CD14-positive monocyte (primary cell): Measurements from ENCODE around the gene MCRIP1. TPM values are rescaled to one million over a fixed set of nuclear protein-coding genes. Genes with fewer than 3 reads are reported as not detected.

Source experiments
- DNase-seq, 3 donors: peaks; one replicate each; pipeline ENCODE4 v3.0.0-alpha.2; 2011 to 2022
- H2AFZ ChIP-seq: 2 replicates; pipeline ENCODE4 v1.6.0; 2012; ENCODE audit warnings: mild to moderate bottlenecking, low read depth, low read length, inconsistent platforms; ENCODE audit not compliant: insufficient read depth, poor library complexity, severe bottlenecking
- H3K27ac ChIP-seq, 2 donors: 1 replicate in 1 of 2; 2 replicates in 1 of 2; pipeline ENCODE4 v1.5.1; 2012 to 2013; ENCODE audit warnings: low read length in 2 of 2, control low read depth in 1 of 2, inconsistent platforms in 1 of 2, low read depth in 1 of 2, mild to moderate bottlenecking in 1 of 2
- H3K27me3 ChIP-seq, 2 donors: one replicate each; pipeline versions ENCODE4 v1.6.0 to v1.6.1; 2011 to 2013; ENCODE audit warnings: low read length in 2 of 2; ENCODE audit not compliant: control insufficient read depth in 2 of 2, insufficient read depth in 2 of 2
- H3K36me3 ChIP-seq, 2 donors: replicated peaks in 1 of 2; 1 replicate in 1 of 2; 2 replicates in 1 of 2; pipeline versions ENCODE4 v1.5.1 to v1.6.1; 2012 to 2013; ENCODE audit warnings: low read length in 2 of 2, control low read depth in 1 of 2, inconsistent platforms in 1 of 2, mild to moderate bottlenecking in 1 of 2; ENCODE audit not compliant: insufficient read depth in 2 of 2, control insufficient read depth in 1 of 2
- H3K4me1 ChIP-seq, 2 donors: 1 replicate in 1 of 2; 2 replicates in 1 of 2; pipeline versions ENCODE4 v1.5.1 to v1.6.1; 2012 to 2013; ENCODE audit warnings: low read length in 2 of 2, control low read depth in 1 of 2, inconsistent platforms in 1 of 2, mild to moderate bottlenecking in 1 of 2, moderate library complexity in 1 of 2; ENCODE audit not compliant: insufficient read depth in 2 of 2, control insufficient read depth in 1 of 2
- H3K4me2 ChIP-seq: replicated peaks from 2 replicates; pipeline ENCODE3; 2012; ENCODE audit warnings: low read length, moderate library complexity, mild to moderate bottlenecking; ENCODE audit not compliant: poor library complexity, severe bottlenecking; ENCODE audit errors: extremely low read depth
- H3K4me3 ChIP-seq, 3 experiments: fragments of 200-600 bp in 1 of 3; sonication (generic) in 1 of 3; replicated peaks in 1 of 3; 1 replicate in 2 of 3; 2 replicates in 1 of 3; pipeline ENCODE4 v1.5.1; 2011 to 2013; ENCODE audit warnings: low read length in 3 of 3, mild to moderate bottlenecking in 3 of 3, control low read depth in 2 of 3, low read depth in 2 of 3, inconsistent platforms in 1 of 3, moderate library complexity in 1 of 3
- H3K79me2 ChIP-seq: 2 replicates; pipeline ENCODE4 v1.6.0; 2012; ENCODE audit warnings: mild to moderate bottlenecking, control low read depth, inconsistent platforms, low read length, moderate library complexity; ENCODE audit not compliant: insufficient read depth
- H3K9ac ChIP-seq: 2 replicates; pipeline ENCODE4 v1.6.0; 2017; ENCODE audit warnings: low read length, mild to moderate bottlenecking; ENCODE audit not compliant: insufficient read depth, poor library complexity, severe bottlenecking
- H3K9me3 ChIP-seq, 2 donors: replicated peaks in 1 of 2; 1 replicate in 1 of 2; 2 replicates in 1 of 2; pipeline versions ENCODE4 v1.5.1 to v1.6.1; 2012 to 2013; ENCODE audit warnings: low read length in 2 of 2, control low read depth in 1 of 2; ENCODE audit not compliant: control insufficient read depth in 1 of 2, insufficient read depth in 1 of 2
- H4K20me1 ChIP-seq: 2 replicates; pipeline ENCODE4 v1.6.0; 2012; ENCODE audit warnings: mild to moderate bottlenecking, low read length, control low read depth, moderate library complexity; ENCODE audit not compliant: insufficient read depth
- H3K27ac Mint-ChIP-seq, 7 donors: one replicate each; pipeline ENCODE4 v1.8.0; 2020; ENCODE audit warnings: mild to moderate bottlenecking in 7 of 7, mixed read lengths in 7 of 7, moderate library complexity in 6 of 7, inconsistent platforms in 2 of 7
- H3K27me3 Mint-ChIP-seq, 3 donors: one replicate each; pipeline ENCODE4 v1.8.0; 2021 to 2022; ENCODE audit warnings: low read depth in 3 of 3, mild to moderate bottlenecking in 3 of 3, mixed read lengths in 3 of 3, moderate library complexity in 3 of 3, inconsistent platforms in 1 of 3
- H3K36me3 Mint-ChIP-seq, 2 donors: one replicate each; pipeline ENCODE4 v1.8.0; 2020; ENCODE audit warnings: mixed read lengths in 2 of 2, inconsistent platforms in 1 of 2, mild to moderate bottlenecking in 1 of 2
- H3K4me1 Mint-ChIP-seq: one replicate; pipeline ENCODE4 v1.8.0; 2020; ENCODE audit warnings: mild to moderate bottlenecking, mixed read lengths
- H3K4me3 Mint-ChIP-seq, 2 donors: one replicate each; pipeline ENCODE4 v1.8.0; 2020; ENCODE audit warnings: mild to moderate bottlenecking in 2 of 2, mixed read lengths in 2 of 2, moderate library complexity in 1 of 2
- H3K9me3 Mint-ChIP-seq, 7 donors: one replicate each; pipeline ENCODE4 v1.8.0; 2020 to 2022; ENCODE audit warnings: mixed read lengths in 7 of 7, mild to moderate bottlenecking in 6 of 7, moderate library complexity in 6 of 7, inconsistent platforms in 2 of 7
- CTCF ChIP-seq: fragments of 200-600 bp; IDR thresholded peaks from one replicate; pipeline ENCODE4 v1.8.0; 2022; ENCODE audit warnings: antibody characterized with exemption, mild to moderate bottlenecking
- WGBS: methylation state at CpG from one replicate; pipeline ENCODE4 v1.1.5; 2013; ENCODE audit warnings: missing lambda C conversion rate; ENCODE audit not compliant: insufficient coverage; 5-methylcytosine and 5-hydroxymethylcytosine counted together
- intact Hi-C, 2 donors: fragments of 100-400 bp; cut with micrococcal nuclease; formaldehyde crosslinking; loops; one replicate each; pipeline versions ENCODE4 v1.15.0 to v1.15.1; 2023
- polyA plus RNA-seq, 3 donors: library from polyadenylated mRNA; depleted of rRNA in 1 of 3; unstranded in 2 of 3; stranded (reverse) in 1 of 3; fragments of 300-500 nt in 2 of 3; fragments of >200 nt in 1 of 3; fragmentation: Illumina TruSeq in 2 of 3; gene quantifications; 1 replicate in 2 of 3; 2 replicates in 1 of 3; pipeline ENCODE4 v1.2.3, GENCODE V29; 2012 to 2021

Gene MCRIP1
- polyA plus RNA-seq, 3 donors = 48.4 to 63.0 (median 48.5) TPM

GRCh38 chr17:81877569-81877968, 44.5 kb upstream of the MCRIP1 start:
- H3K4me3 ChIP-seq = no peak overlapping the region
- H3K9me3 ChIP-seq = no peaks in the 10 kb centered on the region
- no peak for TF ChIP-seq CTCF
- peaks cover 1 to 4% of the 10 kb centered on the region in 2 donors for H3K4me1 ChIP-seq
- no peak overlapping the region for H3K9ac ChIP-seq
- H3K36me3 Mint-ChIP-seq = peaks cover 31 to 54% of the 10 kb centered on the region in 2 donors
- DNase-seq = no peak
- H2AFZ ChIP-seq = no peak overlapping the region
- H3K27ac ChIP-seq = no peak overlapping the region
- no peak overlapping the region for H3K4me2 ChIP-seq
- H3K79me2 ChIP-seq = peaks cover 3% of the 10 kb centered on the region
- no peaks in the 10 kb centered on the region for H4K20me1 ChIP-seq
- peaks cover 25 to 43% of the 10 kb centered on the region in 2 donors for H3K36me3 ChIP-seq
- H3K4me3 Mint-ChIP-seq = no peak overlapping the region
- peak overlapping the region in 1 of 7 donors; percentile 32 for H3K27ac Mint-ChIP-seq
- H3K9me3 Mint-ChIP-seq = no peaks in the 10 kb centered on the region
- WGBS = 95% methylated on average over 3 of the region's 5 CpGs
- intact Hi-C loops = no loop called here
- no peaks in the 10 kb centered on the region for H3K27me3 ChIP-seq
- H3K27me3 Mint-ChIP-seq = peaks cover 0 to 4% (median 1%) of the 10 kb centered on the region in 3 donors
- peaks cover 4% of the 10 kb centered on the region for H3K4me1 Mint-ChIP-seq

DNA sequence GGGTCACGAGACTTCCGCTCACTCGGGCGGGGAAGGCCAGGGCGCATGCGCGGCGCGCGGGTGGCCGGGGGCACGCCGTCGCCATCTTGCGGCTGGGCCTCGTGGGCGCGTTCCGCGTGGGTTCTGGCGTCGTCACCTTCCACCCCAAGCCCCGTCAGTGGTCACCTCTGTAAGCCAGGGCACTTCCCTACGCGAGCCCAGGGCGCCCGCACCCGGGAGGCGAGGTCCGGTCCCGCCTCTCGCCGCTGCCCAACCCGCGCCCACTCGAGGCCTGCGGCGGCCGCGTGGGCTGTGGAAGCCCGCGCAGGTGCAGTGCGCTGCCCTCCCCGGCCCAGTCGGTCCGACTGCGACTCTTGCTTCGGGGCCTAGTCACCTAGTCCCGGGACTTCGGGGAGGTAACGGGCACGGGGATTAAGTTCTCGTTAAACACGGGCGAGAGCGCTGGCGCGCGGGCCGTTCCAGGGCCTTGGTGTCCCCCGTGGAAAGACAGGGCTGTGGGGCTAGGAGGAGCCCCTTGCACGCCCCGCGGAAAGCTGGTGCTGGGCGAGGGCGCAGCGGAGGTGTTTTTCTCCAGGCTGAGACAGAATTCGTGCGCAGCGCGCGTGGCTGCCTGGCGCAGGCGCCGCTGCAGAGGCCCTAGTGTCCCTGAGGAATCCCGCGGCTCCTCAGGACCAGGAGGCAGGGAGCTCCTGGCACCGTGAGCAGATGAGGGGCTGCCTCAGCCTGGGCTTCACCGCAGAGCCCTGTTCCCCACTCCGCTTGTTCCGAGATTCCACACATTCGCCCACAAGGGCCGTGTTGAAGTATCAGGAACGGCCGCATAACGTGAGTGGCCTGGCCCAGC, 38.5 kb upstream of the MCRIP1 start:
- Histone ChIP-seq H3K9me3 (no peaks in the 10 kb centered on the region), H4K20me1 (peaks cover 40% of the 10 kb centered on the region), H3K4me1 (peaks cover 34 to 53% of the 10 kb centered on the region in 2 donors), H3K27me3 (no peaks in the 10 kb centered on the region), H3K4me3 (peak overlapping the region; percentile 59 to 89 (median 62)), H2AFZ (peak overlapping the region; percentile 96), H3K27ac (peak overlapping the region; percentile 77 to 99), H3K79me2 (peaks cover 48% of the 10 kb centered on the region), H3K9ac (peak overlapping the region; percentile 99), H3K36me3 (peaks cover 21 to 24% of the 10 kb centered on the region in 2 donors), H3K4me2 (peak overlapping the region; percentile 93)
- Mint-ChIP-seq H3K27me3 (no peaks in the 10 kb centered on the region), H3K4me3 (peak overlapping the region; percentile 79 to 89), H3K36me3 (peaks cover 13 to 28% of the 10 kb centered on the region in 2 donors), H3K9me3 (no peaks in the 10 kb centered on the region), H3K4me1 (peaks cover 31% of the 10 kb centered on the region), H3K27ac (peak overlapping the region; percentile 87 to 93 (median 89))
- peak; percentile 90 to 95 (median 93) for DNase-seq
- intact Hi-C loops = loop anchor here (1.0 to 5.0 kb wide), 4 partner anchors 10 to 56 kb away; partner anchors contain the start of genes MCRIP1 (in 2 of the 2) and MAFG (in 1 of the 2)
- peak; percentile 38 for TF ChIP-seq CTCF
- under 1% methylated on average over 86 of the region's 86 CpGs for WGBS
